HepG2 (cell line): ENCODE measurements around the gene TMEM253. TPM values are rescaled to one million over a fixed set of nuclear protein-coding genes. Genes with fewer than 3 reads are reported as not detected.

Source experiments
- ELF4 ChIP-seq: sonication (generic); formaldehyde crosslinking; IDR thresholded peaks from 2 replicates; pipeline ENCODE4 v1.5.0; 2020; ENCODE audit warnings: missing genetic modification reagents, mild to moderate bottlenecking, moderate library complexity, borderline replicate concordance
- FOXP1 ChIP-seq, 2 experiments: fragments of 450-650 bp in 1 of 2; IDR thresholded peaks; 2 replicates each; pipeline ENCODE4 v1.6.1; 2017 to 2018; ENCODE audit warnings: antibody characterized with exemption in 1 of 2
- GLI4 ChIP-seq: sonication (generic); formaldehyde crosslinking; IDR thresholded peaks from 2 replicates; pipeline ENCODE4 v1.5.1; 2020; ENCODE audit warnings: missing genetic modification reagents, mild to moderate bottlenecking, moderate library complexity, borderline replicate concordance
- GRHL1 ChIP-seq: sonication (generic); formaldehyde crosslinking; conservative IDR thresholded peaks from 2 replicates; pipeline ENCODE4 v1.8.0; 2022; ENCODE audit warnings: missing genetic modification reagents
- HOXD1 ChIP-seq: sonication (generic); formaldehyde crosslinking; IDR thresholded peaks from 2 replicates; pipeline ENCODE4 v1.5.0; 2020; ENCODE audit warnings: missing genetic modification reagents
- KLF9 ChIP-seq: IDR thresholded peaks from 2 replicates; pipeline ENCODE4 v1.6.1; 2016; ENCODE audit warnings: low read depth
- NONO ChIP-seq, 2 experiments: fragments of 450-650 bp in 1 of 2; sonication (generic) in 1 of 2; formaldehyde crosslinking in 1 of 2; IDR thresholded peaks in 1 of 2; conservative IDR thresholded peaks in 1 of 2; 2 replicates each; pipeline versions ENCODE4 v1.6.1 to v1.8.0; 2017 to 2022; ENCODE audit warnings: mild to moderate bottlenecking in 1 of 2, missing genetic modification reagents in 1 of 2, moderate library complexity in 1 of 2
- POLR2A ChIP-seq, 2 experiments: IDR thresholded peaks; 2 replicates each; pipeline ENCODE4 v1.6.1; 2011; ENCODE audit warnings: low read depth in 2 of 2, low read length in 2 of 2, mild to moderate bottlenecking in 1 of 2, moderate library complexity in 1 of 2; ENCODE audit not compliant: insufficient read depth in 1 of 2
- SRSF9 ChIP-seq: fragments of 200-400 bp; formaldehyde crosslinking; IDR thresholded peaks from 2 replicates; pipeline ENCODE4 v1.6.1; 2018; ENCODE audit warnings: borderline replicate concordance, mild to moderate bottlenecking, low read depth, low read length; ENCODE audit not compliant: insufficient read depth, poor library complexity, severe bottlenecking
- TBX3 ChIP-seq: fragments of 450-650 bp; IDR thresholded peaks from 2 replicates; pipeline ENCODE4 v1.6.1; 2017; ENCODE audit warnings: antibody characterized with exemption, mild to moderate bottlenecking, inconsistent platforms, borderline replicate concordance
- TEF ChIP-seq: sonication (generic); formaldehyde crosslinking; IDR thresholded peaks from 2 replicates; pipeline ENCODE4 v1.5.0; 2020; ENCODE audit warnings: missing genetic modification reagents
- THRA ChIP-seq: sonication (generic); formaldehyde crosslinking; IDR thresholded peaks from 2 replicates; pipeline ENCODE4 v1.4.0; 2020; ENCODE audit warnings: missing genetic modification reagents, borderline replicate concordance
- U2AF2 ChIP-seq: fragments of 200-400 bp; formaldehyde crosslinking; IDR thresholded peaks from 2 replicates; pipeline ENCODE4 v1.6.1; 2017; ENCODE audit warnings: low read depth, mild to moderate bottlenecking, low read length
- ZBTB3 ChIP-seq: sonication (generic); formaldehyde crosslinking; IDR thresholded peaks from 2 replicates; pipeline ENCODE4 v1.4.0; 2020; ENCODE audit warnings: low read depth, mild to moderate bottlenecking, moderate library complexity, missing genetic modification reagents, borderline replicate concordance
- ZBTB4 ChIP-seq: sonication (generic); formaldehyde crosslinking; IDR thresholded peaks from 2 replicates; pipeline ENCODE4 v1.4.0; 2020; ENCODE audit warnings: missing genetic modification reagents, mild to moderate bottlenecking, borderline replicate concordance
- ZFP36L2 ChIP-seq: sonication (generic); formaldehyde crosslinking; IDR thresholded peaks from 2 replicates; pipeline ENCODE4 v1.4.0; 2020; ENCODE audit warnings: missing genetic modification reagents
- ZNF34 ChIP-seq: sonication (generic); formaldehyde crosslinking; IDR thresholded peaks from 2 replicates; pipeline ENCODE4 v1.4.0; 2020; ENCODE audit warnings: mild to moderate bottlenecking, missing genetic modification reagents, borderline replicate concordance
- ZNF44 ChIP-seq: sonication (generic); formaldehyde crosslinking; IDR thresholded peaks from 2 replicates; pipeline ENCODE4 v1.5.1; 2020; ENCODE audit warnings: mild to moderate bottlenecking, missing genetic modification reagents
- ZNF781 ChIP-seq: sonication (generic); formaldehyde crosslinking; IDR thresholded peaks from 2 replicates; pipeline ENCODE4 v1.5.1; 2020; ENCODE audit warnings: borderline replicate concordance, mild to moderate bottlenecking, missing genetic modification reagents; ENCODE audit errors: not compliant biosample characterization
- polyA plus RNA-seq, 8 experiments: library from polyadenylated mRNA; depleted of rRNA in 3 of 8; stranded (reverse) in 7 of 8; unstranded in 1 of 8; fragments of >200 nt; fragmentation: Illumina TruSeq in 4 of 8; extraction: Trizol in 4 of 8; gene quantifications; 2 replicates each; pipeline versions ENCODE4 v1.2.1 to v1.2.3, GENCODE V29; 2011 to 2016; ENCODE audit warnings: low read depth in 4 of 8, missing spikeins in 1 of 8, mixed read lengths in 1 of 8; ENCODE audit not compliant: insufficient read depth in 1 of 8
- total RNA-seq, 5 experiments: library from RNA; depleted of rRNA; stranded (reverse); fragments of >200 nt; fragmentation: Illumina TruSeq; extraction: Trizol; gene quantifications; 2 replicates each; pipeline ENCODE4 v1.2.3, GENCODE V29; 2016; ENCODE audit warnings: low read depth in 1 of 5

TMEM253 gene
- total and polyA plus RNA-seq, 2 of the 13 experiments (the other 11 are each of a cell fraction or from before 2014, with no cell fraction given) = 0.29 to 0.45 TPM

- peak; percentile 92; the same call in 1 of the 2 replicates for TF ChIP-seq ZBTB4 (CRISPR knock-in tag)
- no peak for TF ChIP-seq TBX3
- TF ChIP-seq ZNF781 (CRISPR knock-in tag) = peak; percentile 80
- no peak for TF ChIP-seq GRHL1
- no peak for TF ChIP-seq SRSF9
- TF ChIP-seq NONO (IDR thresholded peaks at IDR 0.05) = no peak
- TF ChIP-seq NONO (CRISPR knock-in tag; conservative IDR thresholded peaks at IDR 0.05) = peak; percentile 93
- no peak for TF ChIP-seq ELF4 (CRISPR knock-in tag)
- TF ChIP-seq FOXP1 (IDR thresholded peaks at IDR 0.05) = no peak
- TF ChIP-seq FOXP1 (CRISPR knock-in tag; IDR thresholded peaks at IDR 0.05) = peak; percentile 89
- peak; percentile 33 to 77; a peak in 3 of 4 replicates for TF ChIP-seq POLR2A (IDR thresholded peaks at IDR 0.05; ENCODE audit: insufficient read depth in 1 of 2, low read depth in 2 of 2, low read length in 2 of 2)
- peak; percentile 38; the same call in 1 of the 2 replicates for TF ChIP-seq KLF9 (CRISPR knock-in tag)
- TF ChIP-seq HOXD1 = no peak
- no peak for TF ChIP-seq ZFP36L2 (CRISPR knock-in tag)
- no peak for TF ChIP-seq GLI4 (CRISPR knock-in tag)
- no peak; the same call in 1 of the 2 replicates for TF ChIP-seq ZNF44
- TF ChIP-seq ZNF34 = no peak
- TF ChIP-seq U2AF2 = no peak
- peak; percentile 57; the same call in 1 of the 2 replicates for TF ChIP-seq THRA (CRISPR knock-in tag)
- no peak for TF ChIP-seq TEF (CRISPR knock-in tag)
- peak; percentile 79 for TF ChIP-seq ZBTB3 (CRISPR knock-in tag)
Observed at GRCh38 chr14:21055432-21056117, 45.3 kb upstream of the TMEM253 start (continued).
